Sigmoid colon (tissue), 7 donors: Measurements from ENCODE around the gene TTF1. TPM values are rescaled to one million over a fixed set of nuclear protein-coding genes. Genes with fewer than 3 reads are reported as not detected.
A peak's percentile ranks its signal among the peaks of the same experiment; 100 is the strongest.

Experiments used
- DNase-seq: peaks from one replicate; pipeline ENCODE4 v3.0.0-alpha.2; 2019
- H3K27ac ChIP-seq, 4 donors: fragments of 200-600 bp; sonication (generic); one replicate each; pipeline ENCODE4 v1.5.1; 2016 to 2019; ENCODE audit warnings: mild to moderate bottlenecking in 1 of 4
- H3K27me3 ChIP-seq, 3 donors: fragments of 200-600 bp; sonication (generic); one replicate each; pipeline ENCODE4 v1.5.1; 2019; ENCODE audit warnings: mild to moderate bottlenecking in 1 of 3
- H3K36me3 ChIP-seq, 4 donors: fragments of 200-600 bp; sonication (generic); one replicate each; pipeline ENCODE4 v1.5.1; 2016 to 2019
- H3K4me1 ChIP-seq, 4 donors: fragments of 200-600 bp; sonication (generic); one replicate each; pipeline ENCODE4 v1.5.1; 2017 to 2019
- H3K4me3 ChIP-seq, 4 donors: fragments of 200-600 bp; sonication (generic); one replicate each; pipeline ENCODE4 v1.5.1; 2017 to 2019; ENCODE audit warnings: mild to moderate bottlenecking in 2 of 4, moderate library complexity in 1 of 4
- H3K9me3 ChIP-seq, 4 donors: fragments of 200-600 bp in 3 of 4; sonication (generic) in 3 of 4; one replicate each; pipeline versions ENCODE4 v1.5.1 to v1.6.1; 2013 to 2019
- CTCF ChIP-seq, 4 experiments: fragments of 450-650 bp in 3 of 4; fragments of 200-600 bp in 1 of 4; IDR thresholded peaks; one replicate each; pipeline ENCODE4 v1.5.1; 2016 to 2019; ENCODE audit warnings: antibody characterized with exemption in 4 of 4, mild to moderate bottlenecking in 3 of 4, moderate library complexity in 2 of 4
- EP300 ChIP-seq, 4 donors: sonication (generic); formaldehyde crosslinking; IDR thresholded peaks; one replicate each; pipeline ENCODE4 v1.6.1; 2017; ENCODE audit warnings: antibody characterized with exemption in 4 of 4
- POLR2A ChIP-seq, 2 donors: fragments of 450-650 bp; IDR thresholded peaks; one replicate each; pipeline ENCODE4 v1.6.1; 2016; ENCODE audit warnings: antibody characterized with exemption in 2 of 2, mild to moderate bottlenecking in 2 of 2, moderate library complexity in 2 of 2
- POLR2AphosphoS5 ChIP-seq, 4 donors: sonication (generic); formaldehyde crosslinking; IDR thresholded peaks; one replicate each; pipeline ENCODE4 v1.6.1; 2017; ENCODE audit warnings: antibody characterized with exemption in 4 of 4
- WGBS, 2 donors: extraction: QIAGEN DNeasy Blood & Tissue Kit; methylation state at CpG; one replicate each; pipeline ENCODE4 v1.1.7; 2013; 5-methylcytosine and 5-hydroxymethylcytosine counted together
- intact Hi-C: fragments of 100-400 bp; cut with DNase I; formaldehyde crosslinking; loops from one replicate; pipeline ENCODE4 v1.15.1; 2023
- polyA plus RNA-seq, 3 donors: library from polyadenylated mRNA; stranded (reverse); fragments of 200-250 nt; gene quantifications; one replicate each; pipeline ENCODE4 v1.2.3, GENCODE V29; 2013
- total RNA-seq, 4 donors: library from RNA; depleted of rRNA; stranded (reverse); fragments of >200 nt; gene quantifications; one replicate each; pipeline ENCODE4 v1.1.0, GENCODE V29; 2016
- donor health status: healthy with polysubstance abuse.
- donor health status: Bipolar disorder and iron deficiency.
- donor health status: healthy.

TTF1 gene
- total and polyA plus RNA-seq, 7 donors = 6.6 to 20.9 (median 14.6) TPM

- Histone ChIP-seq H3K27ac (peak overlapping the region in 3 of 4 donors; percentile 10 to 69 (median 42)), H3K27me3 (no peaks in the 10 kb centered on the region), H3K9me3 (no peaks in the 10 kb centered on the region), H3K4me1 (peaks cover 0 to 41% (median 32%) of the 10 kb centered on the region in 4 donors), H3K36me3 (peaks cover 9 to 66% (median 35%) of the 10 kb centered on the region in 4 donors), H3K4me3 (peak overlapping the region in 1 of 4 donors; percentile 18)
- WGBS, 2 donors = 13 to 49% methylated on average over 6 of the region's 6 CpGs
- DNase-seq = no peak
- intact Hi-C loops = loop anchor here (10.0 kb wide), 1 partner anchor 594 kb away; the partner anchor contains the start of gene TSC1
- TF ChIP-seq POLR2AphosphoS5 (IDR thresholded peaks at IDR 0.05) (no peak), EP300 (IDR thresholded peaks at IDR 0.05) (no peak), POLR2A (IDR thresholded peaks at IDR 0.05) (no peak), CTCF (IDR thresholded peaks at IDR 0.05) (no peak)
These were observed 55.8 kb downstream of the TTF1 start for GRCh38 chr9:132350861-132351315.

- WGBS, 2 donors = 66 to 72% methylated on average over 5 of the region's 5 CpGs
- Histone ChIP-seq H3K36me3 (peaks cover 16 to 88% (median 57%) of the 10 kb centered on the region in 4 donors), H3K4me3 (no peak overlapping the region), H3K9me3 (no peaks in the 10 kb centered on the region), H3K27ac (no peak overlapping the region), H3K4me1 (peaks cover 0 to 37% (median 28%) of the 10 kb centered on the region in 4 donors), H3K27me3 (no peaks in the 10 kb centered on the region)
- intact Hi-C loops = no loop called here
- no peak for TF ChIP-seq CTCF (IDR thresholded peaks at IDR 0.05)
- no peak for TF ChIP-seq EP300 (IDR thresholded peaks at IDR 0.05)
- TF ChIP-seq POLR2A (IDR thresholded peaks at IDR 0.05) = no peak
- no peak for TF ChIP-seq POLR2AphosphoS5 (IDR thresholded peaks at IDR 0.05)
- DNase-seq = no peak
These were observed 58.0 kb downstream of the TTF1 start for GRCh38 chr9:132348676-132349075.

GRCh38 chr9:132346177-132346576 is 60.5 kb downstream of the TTF1 start:
- no peak overlapping the region for H3K4me3 ChIP-seq
- TF ChIP-seq POLR2A (IDR thresholded peaks at IDR 0.05) (no peak), POLR2AphosphoS5 (IDR thresholded peaks at IDR 0.05) (no peak), EP300 (IDR thresholded peaks at IDR 0.05) (no peak), CTCF (IDR thresholded peaks at IDR 0.05) (no peak)
- no peak for DNase-seq
- H3K9me3 ChIP-seq = no peaks in the 10 kb centered on the region
- peaks cover 24 to 94% (median 74%) of the 10 kb centered on the region in 4 donors for H3K36me3 ChIP-seq
- WGBS, 2 donors = 85 to 90% methylated on average over 5 of the region's 5 CpGs
- H3K27me3 ChIP-seq = no peaks in the 10 kb centered on the region
- intact Hi-C loops = no loop called here
- no peak overlapping the region for H3K27ac ChIP-seq
- peaks cover 0 to 12% (median 4%) of the 10 kb centered on the region in 4 donors for H3K4me1 ChIP-seq

GRCh38 chr9:132341177-132341840 is 65.3 kb downstream of the TTF1 start:
- Histone ChIP-seq H3K27me3 (no peaks in the 10 kb centered on the region), H3K4me1 (no peaks in the 10 kb centered on the region), H3K27ac (no peak overlapping the region), H3K36me3 (peaks cover 24 to 100% (median 69%) of the 10 kb centered on the region in 4 donors), H3K4me3 (no peak overlapping the region), H3K9me3 (no peaks in the 10 kb centered on the region)
- TF ChIP-seq POLR2AphosphoS5 (IDR thresholded peaks at IDR 0.05) = no peak
- no peak for TF ChIP-seq EP300 (IDR thresholded peaks at IDR 0.05)
- no peak for TF ChIP-seq CTCF (IDR thresholded peaks at IDR 0.05)
- TF ChIP-seq POLR2A (IDR thresholded peaks at IDR 0.05) = no peak
- intact Hi-C loops = no loop called here
- WGBS, 2 donors = 88 to 93% methylated on average over 9 of the region's 9 CpGs
- DNase-seq = no peak
